ENCODE measurements around the gene RHEBL1. TPM values are rescaled to one million over a fixed set of nuclear protein-coding genes. Genes with fewer than 3 reads are reported as not detected.

Gene RHEBL1
- total RNA-seq, 1 experiment from 2014 or later = 9.0 TPM

GRCh38 chr12:49037947-49038237, 31.9 kb downstream of the RHEBL1 start:
- ATAC-seq = no peak
- no peak for TF ChIP-seq ATF2 (CRISPR knock-in tag; IDR thresholded peaks at IDR 0.05; ENCODE audit: borderline replicate concordance, low read depth)
- no peak for TF ChIP-seq ERG (CRISPR knock-in tag; IDR thresholded peaks at IDR 0.05)
- TF ChIP-seq NFE2L1 (CRISPR knock-in tag; IDR thresholded peaks at IDR 0.05) = no peak
- TF ChIP-seq ZBTB43 (CRISPR knock-in tag; IDR thresholded peaks at IDR 0.05) = no peak
- no peak for TF ChIP-seq FOXP4 (CRISPR knock-in tag; IDR thresholded peaks at IDR 0.05)
- no peak for TF ChIP-seq ZNF425 (CRISPR knock-in tag; conservative IDR thresholded peaks at IDR 0.05)
- TF ChIP-seq ZNF423 (CRISPR knock-in tag; IDR thresholded peaks at IDR 0.05) = no peak
- TF ChIP-seq ZNF532 (CRISPR knock-in tag; IDR thresholded peaks at IDR 0.05; ENCODE audit: borderline replicate concordance) = no peak
- TF ChIP-seq ZNF281 (CRISPR knock-in tag; IDR thresholded peaks at IDR 0.05) = no peak
- TF ChIP-seq AR (CRISPR knock-in tag; IDR thresholded peaks at IDR 0.05) = no peak
- no peak for TF ChIP-seq NR2C2 (CRISPR knock-in tag; IDR thresholded peaks at IDR 0.05)
- TF ChIP-seq CREB1 (CRISPR knock-in tag; IDR thresholded peaks at IDR 0.05) = no peak
- TF ChIP-seq ZNF121 (CRISPR knock-in tag; IDR thresholded peaks at IDR 0.05) = no peak
- H3K27ac Mint-ChIP-seq = no peak overlapping the region
- POLR2A ChIA-PET = interaction anchor here (1.1 kb wide), 1 partner anchor 9 kb away, joined by 3 read pairs; no protein-coding TSS in a partner anchor
- DNase-seq (ENCODE audit: low spot score) = no peak
- no peaks in the 10 kb centered on the region for H3K9me3 Mint-ChIP-seq
- no peaks in the 10 kb centered on the region for H3K4me1 Mint-ChIP-seq
- CTCF ChIA-PET = interaction anchor here (0.6 to 1.6 kb wide), 3 partner anchors 18 to 184 kb away, joined by 3 to 11 read pairs (median 4); no protein-coding TSS in a partner anchor
- H3K27me3 Mint-ChIP-seq (ENCODE audit: low read depth) = no peaks in the 10 kb centered on the region
- H3K36me3 Mint-ChIP-seq = peaks cover 64% of the 10 kb centered on the region
- no peak overlapping the region for H3K4me3 Mint-ChIP-seq
